DMS79 treated with DMSO at 0.1 percent for 48 hours (cell line): ENCODE data around the gene GPR26.

Source experiments
- DNase-seq: peaks from one replicate; lab custom pipeline; 2025; lab: John Stamatoyannopoulos, UW

Gene GPR26, protein sequence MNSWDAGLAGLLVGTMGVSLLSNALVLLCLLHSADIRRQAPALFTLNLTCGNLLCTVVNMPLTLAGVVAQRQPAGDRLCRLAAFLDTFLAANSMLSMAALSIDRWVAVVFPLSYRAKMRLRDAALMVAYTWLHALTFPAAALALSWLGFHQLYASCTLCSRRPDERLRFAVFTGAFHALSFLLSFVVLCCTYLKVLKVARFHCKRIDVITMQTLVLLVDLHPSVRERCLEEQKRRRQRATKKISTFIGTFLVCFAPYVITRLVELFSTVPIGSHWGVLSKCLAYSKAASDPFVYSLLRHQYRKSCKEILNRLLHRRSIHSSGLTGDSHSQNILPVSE

DNA sequence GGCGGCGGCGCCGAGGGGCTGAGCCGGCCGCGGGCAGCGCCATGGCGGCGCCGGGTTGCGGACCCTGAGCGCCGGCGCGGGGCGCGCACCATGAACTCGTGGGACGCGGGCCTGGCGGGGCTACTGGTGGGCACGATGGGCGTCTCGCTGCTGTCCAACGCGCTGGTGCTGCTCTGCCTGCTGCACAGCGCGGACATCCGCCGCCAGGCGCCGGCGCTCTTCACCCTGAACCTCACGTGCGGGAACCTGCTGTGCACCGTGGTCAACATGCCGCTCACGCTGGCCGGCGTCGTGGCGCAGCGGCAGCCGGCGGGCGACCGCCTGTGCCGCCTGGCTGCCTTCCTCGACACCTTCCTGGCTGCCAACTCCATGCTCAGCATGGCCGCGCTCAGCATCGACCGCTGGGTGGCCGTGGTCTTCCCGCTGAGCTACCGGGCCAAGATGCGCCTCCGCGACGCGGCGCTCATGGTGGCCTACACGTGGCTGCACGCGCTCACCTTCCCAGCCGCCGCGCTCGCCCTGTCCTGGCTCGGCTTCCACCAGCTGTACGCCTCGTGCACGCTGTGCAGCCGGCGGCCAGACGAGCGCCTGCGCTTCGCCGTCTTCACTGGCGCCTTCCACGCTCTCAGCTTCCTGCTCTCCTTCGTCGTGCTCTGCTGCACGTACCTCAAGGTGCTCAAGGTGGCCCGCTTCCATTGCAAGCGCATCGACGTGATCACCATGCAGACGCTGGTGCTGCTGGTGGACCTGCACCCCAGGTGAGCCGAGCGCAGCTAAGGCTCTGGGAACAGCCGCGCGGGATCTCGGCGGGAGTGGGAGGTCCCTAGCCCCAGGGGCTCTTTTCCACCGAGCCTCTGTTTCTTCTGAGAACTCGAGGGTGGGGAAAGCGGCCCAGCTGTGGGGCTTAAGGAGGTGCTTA is at the start of gene GPR26:
GPR26 (plus strand) TSS at position 38 of the 919 bp plus-strand sequence; CDS start at position 91, 53 bp downstream.
- no peak for DNase-seq

DNA sequence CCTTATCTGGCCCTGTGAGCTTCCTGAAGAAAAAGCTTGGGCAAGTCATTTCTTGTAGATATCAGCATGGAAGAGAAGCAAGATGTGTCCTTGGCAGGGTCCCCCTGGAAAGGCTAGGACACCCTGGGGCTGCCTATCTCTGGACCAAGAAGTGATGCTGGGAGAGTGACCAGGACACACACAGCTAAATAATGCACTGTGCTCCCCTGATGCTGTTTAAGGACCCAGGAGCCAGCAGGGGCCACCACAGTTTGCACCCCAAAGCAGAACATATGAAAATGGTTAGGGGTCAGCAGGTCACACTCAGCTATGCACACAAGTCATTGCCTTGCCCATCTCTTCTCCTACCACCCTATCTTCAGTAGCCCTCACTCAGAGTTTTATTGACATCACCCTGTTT is 47.9 kb upstream of the GPR26 start:
- no peak for DNase-seq

DNA sequence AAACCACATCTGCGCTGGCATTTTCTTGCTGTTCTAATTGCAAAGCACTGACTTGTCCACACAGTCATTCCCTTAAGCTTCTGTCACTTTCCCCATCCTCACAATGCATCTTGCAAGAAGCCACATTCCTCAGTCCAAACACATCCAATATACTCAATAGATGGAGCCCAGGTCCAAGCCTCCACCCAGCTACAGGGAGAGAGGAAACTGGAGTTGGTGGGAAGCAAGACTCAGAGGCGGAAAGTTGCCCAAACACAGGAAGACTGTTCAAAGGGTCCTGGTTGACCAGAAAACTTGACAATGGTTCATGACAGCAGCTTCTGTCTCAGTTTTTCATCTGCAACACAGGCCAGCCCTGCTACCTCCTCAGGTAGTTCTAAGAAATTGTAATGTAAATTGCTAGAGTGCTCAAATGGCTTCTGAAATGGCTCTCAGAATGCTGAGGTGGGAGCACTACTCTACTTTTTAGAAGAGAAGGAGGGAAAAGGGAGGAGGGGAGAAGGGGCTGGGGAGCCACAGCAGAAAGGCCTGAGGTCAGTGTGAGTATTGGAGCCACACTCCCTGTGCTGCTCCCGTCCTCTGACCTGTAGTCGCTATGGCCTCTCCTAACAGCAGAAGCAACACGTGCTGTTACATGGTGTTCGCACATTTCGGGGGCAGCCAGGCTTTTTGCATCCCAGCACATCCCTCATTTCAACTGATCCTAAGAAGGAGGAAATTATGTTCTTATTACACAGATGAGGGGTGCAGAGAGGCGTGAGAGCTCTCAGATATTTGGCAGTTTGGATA is 46.9 kb upstream of the GPR26 start:
- no peak for DNase-seq

DNA sequence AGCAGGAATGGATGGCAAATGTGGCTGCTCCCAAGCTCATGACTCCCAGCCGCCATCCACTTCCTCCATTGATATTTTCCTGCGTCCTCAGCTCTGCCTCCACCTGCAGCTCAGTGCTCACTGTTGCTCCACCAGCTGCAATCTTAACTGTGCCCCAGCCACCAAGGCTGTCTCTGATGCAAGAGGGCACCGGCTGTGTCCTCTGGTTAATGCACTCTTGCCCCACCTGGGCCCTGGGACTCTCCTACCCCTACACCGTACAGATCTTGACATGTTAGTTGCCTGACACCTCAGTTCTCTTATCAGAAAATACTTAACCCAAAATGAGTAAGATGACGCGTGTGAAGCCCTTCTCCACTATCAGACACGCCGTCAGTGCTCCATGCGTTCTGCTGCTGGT is 45.5 kb upstream of the GPR26 start:
- DNase-seq, result no peak

DNA sequence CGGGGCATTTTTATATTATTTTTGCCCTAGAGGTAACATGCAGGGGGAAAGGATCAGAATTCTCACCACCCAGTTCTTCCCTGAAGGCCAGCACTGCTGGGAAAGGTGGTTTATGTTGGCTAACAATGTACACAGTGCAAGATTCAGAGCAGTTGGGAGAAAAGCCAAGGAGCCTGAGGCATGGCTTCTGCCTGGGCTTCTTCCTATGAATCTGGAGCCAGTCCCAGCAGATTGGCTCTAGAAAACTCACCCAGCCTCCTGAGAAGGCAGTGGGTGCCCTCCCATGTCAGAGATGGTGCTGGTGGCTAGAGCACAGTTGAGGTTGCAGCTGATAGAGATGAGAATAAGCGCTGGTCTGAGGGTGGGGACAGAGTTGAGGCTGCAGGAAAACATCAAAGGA is 44.7 kb upstream of the GPR26 start:
- DNase-seq, result no peak

DNA sequence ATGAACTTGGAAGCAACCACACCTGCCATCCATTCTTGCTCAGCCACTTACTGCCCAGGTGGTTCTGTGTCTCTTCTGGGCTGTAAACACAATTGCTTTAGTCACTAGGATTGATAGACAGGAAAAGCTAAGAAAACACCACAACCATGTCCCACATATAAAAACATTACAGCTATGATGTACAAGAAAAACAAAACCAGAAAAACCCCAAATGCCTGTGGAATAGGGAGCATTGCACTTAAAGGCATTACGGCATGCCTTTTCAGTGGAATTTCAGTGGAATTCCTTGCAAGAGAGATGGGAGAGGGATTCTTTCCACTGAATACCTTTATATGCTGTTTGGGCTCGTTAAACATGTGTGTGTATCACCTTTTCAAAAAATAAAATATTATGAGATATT is 44.2 kb upstream of the GPR26 start:
- no peak for DNase-seq

DNA sequence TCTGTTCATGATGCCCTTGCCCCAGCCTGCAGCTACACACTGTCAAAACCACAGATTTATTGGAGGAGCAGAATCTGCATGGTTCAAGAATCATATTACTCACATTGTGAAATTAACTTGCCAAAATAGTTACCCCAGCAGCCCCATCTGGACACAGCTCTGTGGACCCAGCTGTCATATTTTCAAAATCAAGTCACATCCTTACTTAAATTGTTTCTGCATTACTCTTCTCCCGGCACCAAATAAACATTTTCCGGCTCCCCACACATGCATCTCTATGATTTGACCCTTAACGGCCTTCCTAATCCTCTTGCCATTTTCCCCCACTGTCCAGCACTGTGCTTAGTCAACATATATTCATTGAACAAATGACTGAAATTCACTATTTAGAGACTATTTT is 43.8 kb upstream of the GPR26 start:
- no peak for DNase-seq

DNA sequence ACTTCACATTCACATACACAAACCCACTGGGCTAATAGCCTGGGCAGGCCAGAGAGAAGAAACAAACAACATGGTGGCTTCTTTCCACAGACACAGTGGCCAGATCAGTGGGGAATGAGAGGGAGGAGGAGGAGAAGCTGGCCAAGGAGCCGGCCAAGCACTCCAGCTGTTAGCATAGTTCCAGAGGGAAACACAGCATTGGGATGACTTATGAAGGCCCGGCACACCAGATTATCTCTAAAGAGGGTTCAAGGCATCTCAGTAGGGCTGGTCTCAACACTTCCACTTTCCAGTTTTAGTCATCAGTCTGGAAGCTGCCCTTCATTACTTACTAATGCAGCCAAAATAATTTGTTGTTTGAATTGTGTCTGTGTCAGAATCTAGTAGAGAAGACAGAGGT is 42.1 kb upstream of the GPR26 start:
- DNase-seq, result no peak

DNA sequence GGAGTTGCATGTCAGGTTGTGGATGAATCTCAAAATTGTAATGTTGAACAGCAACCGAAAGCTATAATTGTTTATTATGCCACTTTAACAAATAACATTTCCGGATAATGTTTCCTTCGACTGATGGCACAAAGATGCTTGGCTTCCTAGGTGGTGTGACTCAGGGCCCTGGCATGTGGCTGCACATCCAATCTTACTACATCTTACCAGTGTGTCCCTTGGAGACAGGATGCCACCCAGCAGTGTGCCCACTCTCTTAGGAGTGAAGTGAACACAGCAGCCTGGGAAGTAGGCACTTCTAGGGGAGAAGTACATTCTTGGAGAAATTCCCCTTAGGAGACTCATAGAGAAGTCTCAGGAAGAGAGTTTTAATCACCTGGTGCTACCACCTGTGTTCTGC is 33.0 kb upstream of the GPR26 start:
- DNase-seq, result no peak

DNA sequence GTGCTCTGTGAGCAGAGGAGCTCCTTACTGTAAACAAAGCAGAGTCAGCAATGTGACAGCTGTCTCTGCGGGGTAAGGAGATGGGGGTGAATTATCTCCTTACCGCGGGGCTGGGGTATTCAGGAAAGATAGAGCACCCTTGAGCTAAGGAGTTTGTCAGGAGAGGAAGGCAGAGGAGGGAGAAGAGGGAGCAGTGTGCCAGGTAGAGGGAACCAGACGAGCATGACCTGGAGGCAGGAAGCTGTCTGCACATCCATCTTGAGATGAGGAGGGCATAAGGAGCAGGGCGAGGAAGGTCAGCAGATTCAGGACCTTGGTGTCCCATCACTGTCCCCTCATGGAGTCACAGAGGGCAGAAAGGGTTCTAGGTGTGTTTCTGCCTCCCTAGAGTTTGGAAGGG is 32.5 kb upstream of the GPR26 start:
- DNase-seq, result no peak

DNA sequence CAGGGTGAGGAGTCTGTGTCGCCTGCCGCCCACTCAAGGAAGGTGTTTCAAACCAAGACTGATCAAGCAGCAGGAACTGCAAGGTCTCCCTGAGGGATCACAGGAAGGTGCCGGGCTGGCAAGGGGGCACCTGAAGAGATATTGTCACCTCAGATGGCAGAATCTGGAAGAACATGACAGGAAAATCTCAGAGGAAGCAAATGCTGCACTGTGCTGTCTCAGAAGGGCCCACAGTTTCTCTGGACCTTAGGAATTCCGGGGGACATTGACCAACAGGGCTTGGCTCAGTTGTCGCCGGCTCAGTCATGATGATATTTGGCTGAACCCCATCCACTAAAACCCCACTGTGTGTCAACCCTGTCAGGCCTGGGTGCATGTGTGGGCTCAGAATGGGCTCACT is 31.9 kb upstream of the GPR26 start:
- no peak for DNase-seq

DNA sequence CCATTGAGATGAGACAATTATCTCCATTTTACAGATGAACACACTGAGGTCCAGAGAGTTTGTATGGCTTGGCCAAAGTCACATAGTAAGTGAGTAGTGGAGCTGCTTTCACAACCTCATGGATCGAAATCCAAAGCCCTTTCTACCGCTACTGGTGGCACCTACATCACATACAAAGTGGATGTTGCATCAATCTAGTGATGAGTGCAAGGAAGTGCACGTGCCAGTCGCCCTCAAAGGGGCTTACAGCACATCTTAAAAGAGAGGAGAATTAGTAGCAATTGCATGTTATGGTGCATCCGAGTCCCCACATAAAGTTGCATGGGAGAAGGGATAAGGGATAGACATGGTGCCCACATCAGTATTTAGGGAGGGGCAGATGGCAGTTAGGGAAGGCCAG is 31.0 kb upstream of the GPR26 start:
- no peak for DNase-seq

DNA sequence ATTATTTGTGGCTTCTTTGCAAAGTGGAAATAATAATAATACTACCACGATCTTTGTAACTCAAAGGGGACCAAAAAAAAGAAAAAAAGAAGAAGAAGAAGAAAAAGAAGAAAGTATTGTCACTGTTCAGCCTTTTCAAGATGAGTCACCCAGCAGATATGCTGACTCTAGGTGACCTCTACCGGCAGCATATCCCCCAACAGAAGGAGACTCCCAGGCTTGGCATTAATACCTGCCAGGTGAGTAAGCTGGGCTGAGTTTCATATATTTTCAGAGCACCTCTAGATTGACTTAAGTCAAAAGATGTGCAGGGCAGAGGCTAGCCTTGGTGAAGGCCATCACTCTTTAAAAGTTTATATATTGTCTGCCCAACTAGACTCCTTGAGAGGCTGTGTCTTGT is 30.4 kb upstream of the GPR26 start:
- DNase-seq, result no peak

DNA sequence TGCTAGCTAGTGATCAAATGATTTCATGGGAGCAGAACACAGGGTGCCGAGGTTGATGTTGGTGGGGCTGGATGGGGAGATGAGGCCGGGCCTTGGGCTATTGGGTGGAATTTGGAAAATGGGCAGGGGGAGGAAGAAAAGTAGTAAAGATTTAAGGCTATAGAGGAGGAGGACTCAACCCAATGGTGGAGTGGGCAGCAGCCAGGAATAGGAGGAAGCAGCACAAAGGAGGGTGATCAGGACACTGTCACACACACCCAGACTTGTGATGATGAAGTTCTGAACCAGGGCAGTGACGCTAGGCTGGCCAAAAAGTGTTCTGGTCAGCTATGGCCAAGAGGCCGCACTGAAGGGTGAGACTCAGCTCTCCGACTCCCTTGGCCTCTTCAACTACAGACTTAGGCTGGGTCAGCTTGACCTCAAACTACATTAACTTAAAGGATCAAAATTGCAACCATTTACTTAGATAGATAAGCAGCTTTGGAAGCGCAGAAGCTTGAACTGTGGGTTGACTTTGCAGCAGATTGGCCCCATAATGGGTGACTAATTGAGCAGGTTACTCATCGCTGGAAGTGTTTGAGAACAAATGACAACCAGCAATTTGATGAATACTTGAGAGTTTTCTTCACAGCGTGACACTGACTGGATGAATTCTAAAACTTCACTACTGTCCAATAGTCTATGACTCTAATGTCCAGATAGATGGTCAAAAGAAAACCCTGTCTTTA is 29.4 kb upstream of the GPR26 start:
- no peak for DNase-seq

DNA sequence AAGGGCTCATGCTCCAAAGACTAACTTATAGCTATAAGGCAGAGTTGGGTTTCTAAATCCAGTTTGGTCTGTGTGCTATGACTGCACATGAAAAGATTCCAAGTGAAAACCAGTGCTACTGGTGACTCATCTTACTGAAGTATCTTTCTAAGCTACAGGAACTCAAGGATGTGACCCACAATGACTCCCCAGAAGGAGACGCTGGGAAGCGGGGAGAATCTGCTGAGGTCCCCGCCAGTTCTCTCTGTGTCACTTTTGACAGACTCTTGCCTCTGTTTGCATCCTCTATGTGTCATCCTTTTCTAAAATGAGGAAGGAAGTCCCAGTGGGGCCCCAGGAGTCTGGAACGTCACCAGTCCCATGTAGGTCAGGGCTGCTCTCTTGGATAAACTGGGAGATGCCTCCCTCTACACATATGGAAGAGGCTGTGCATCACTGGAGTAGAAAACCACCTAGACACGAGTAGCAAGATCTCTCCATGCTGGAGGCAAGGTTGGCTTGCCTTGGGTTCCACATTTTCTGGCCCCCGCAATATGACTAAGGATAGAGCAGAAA is 28.8 kb upstream of the GPR26 start:
- no peak for DNase-seq

DNA sequence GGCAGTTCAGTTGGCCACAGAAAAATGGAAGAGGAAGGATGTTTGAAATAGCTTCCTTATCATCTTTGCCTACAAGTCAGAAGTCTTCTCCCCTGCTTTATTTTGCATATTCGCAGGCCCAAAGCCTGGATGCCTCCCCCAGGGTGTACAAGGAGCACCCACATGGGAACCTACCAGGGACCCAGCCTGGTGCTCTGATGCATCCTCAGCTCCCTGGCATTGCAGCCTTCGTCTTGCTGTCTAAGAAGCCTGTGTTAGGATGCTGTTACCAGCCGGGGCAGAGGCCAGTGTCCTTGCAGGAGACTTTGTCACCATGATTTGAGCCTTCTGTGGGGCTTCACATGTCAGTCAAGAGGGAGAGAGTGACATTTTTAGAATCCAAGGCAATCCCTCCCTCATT is 27.0 kb upstream of the GPR26 start:
- DNase-seq, result no peak

DNA sequence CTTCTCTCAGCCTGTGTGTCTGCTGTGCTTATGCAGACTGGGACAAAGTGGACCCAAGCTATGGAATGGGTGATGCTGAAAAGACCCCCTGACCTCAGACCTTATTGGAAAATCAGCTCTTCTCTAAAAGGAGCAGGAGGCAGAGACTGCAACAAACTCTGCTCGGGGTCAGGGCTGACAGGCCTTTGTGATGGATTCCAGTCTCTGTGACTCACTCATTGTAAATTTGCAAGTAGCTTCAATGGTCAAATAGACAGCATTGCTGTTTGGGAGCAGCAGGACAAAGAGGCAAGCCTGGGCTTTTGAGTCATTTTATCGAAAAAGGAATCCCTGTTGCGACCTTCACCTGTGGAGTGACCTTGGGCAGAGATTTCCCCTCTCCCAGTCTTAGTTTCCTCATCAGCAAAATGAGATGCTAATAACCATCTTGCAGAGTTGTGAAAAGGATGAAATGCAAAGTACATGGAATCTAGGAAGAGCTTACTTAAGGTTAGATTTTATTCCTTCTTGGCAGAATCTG is 26.1 kb upstream of the GPR26 start:
- no peak for DNase-seq

DNA sequence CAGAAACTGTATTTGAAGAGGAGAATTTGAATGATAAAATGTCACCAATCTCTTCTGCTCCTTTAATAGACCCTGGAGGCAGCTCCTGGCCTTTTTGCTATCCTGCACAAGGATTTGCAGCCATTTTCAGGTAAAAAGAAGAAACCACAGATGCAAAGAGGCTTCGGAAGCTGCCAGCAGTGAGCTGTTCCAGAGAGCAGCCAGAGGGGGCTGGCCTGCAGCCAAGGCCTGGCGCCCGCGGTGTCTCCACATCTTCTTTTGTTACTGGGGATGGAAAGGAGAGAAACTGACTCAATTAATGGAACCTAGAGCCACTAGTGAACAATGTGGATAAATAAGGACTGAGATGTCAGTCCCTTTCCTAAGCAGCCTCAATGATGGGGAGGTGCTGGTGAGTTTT is 23.9 kb upstream of the GPR26 start:
- DNase-seq, result peak; percentile 6

DNA sequence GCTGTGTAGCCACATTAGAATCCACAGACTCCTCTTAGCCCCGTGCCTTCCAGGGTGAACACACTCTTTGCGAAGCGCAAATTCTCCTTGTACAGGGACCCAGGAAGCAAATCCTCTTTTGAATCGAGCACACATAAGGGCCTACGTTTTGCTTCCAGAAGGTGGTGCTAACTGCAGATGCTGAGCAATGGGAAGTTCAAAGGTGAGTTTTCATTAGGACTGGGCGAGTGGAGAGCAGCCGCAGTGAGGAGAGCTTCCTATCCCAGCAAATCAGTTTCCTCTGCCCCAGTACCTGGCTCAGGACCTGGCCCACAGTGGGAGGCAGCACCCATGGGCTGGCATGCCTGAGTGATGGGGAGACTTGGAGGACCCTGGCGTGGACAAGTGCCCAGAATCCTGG is 23.5 kb upstream of the GPR26 start:
- no peak for DNase-seq

DNA sequence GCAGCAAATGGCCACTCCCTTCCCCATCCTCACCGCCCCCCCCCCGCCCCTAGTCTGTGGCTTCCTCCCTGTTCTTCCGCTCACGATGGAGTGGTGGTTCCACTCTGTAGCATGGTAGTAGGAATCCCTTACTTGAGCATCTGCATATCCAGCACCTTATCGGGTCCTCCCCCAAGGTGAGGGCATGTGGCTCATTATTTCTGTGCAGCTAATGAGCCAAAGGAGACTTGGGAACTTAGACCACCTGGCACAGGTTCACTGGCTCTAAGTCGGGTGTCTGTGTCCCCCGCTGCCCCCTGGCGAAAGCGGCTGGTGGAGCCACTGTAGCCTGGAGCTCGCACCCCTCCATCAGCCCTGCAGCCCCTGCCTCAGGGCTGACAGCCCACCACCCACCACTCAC is 22.8 kb upstream of the GPR26 start:
- no peak for DNase-seq

DNA sequence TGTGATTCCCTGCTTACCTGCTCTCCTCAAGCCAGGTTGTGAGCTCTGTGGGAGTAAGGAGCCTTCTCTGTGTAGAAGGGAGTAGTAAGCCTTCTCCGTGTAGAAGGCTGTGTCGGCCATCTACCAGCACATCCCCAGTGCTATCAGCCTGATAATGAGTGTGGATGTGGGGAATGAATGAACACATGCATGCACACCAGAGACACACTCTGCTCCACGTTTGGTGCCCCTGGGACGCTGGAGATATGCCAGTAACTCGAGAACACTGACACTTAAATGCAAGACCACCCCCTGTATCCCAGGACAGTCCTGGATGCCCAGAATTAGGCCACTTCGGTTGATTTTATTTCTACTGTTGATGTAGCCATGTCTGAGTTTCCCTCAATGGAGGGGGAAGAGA is 21.1 kb upstream of the GPR26 start:
- no peak for DNase-seq
